Ishikawa (cell line): ENCODE data around the gene HDGFL2.

Experiments
- CEBPB ChIP-seq: IDR thresholded peaks from 2 replicates; pipeline ENCODE4 v1.6.1; 2012
- CREB1 ChIP-seq: IDR thresholded peaks from 2 replicates; pipeline ENCODE4 v1.6.1; 2012; ENCODE audit warnings: low read depth
- EP300 ChIP-seq: IDR thresholded peaks from 2 replicates; pipeline ENCODE4 v1.6.1; 2012; ENCODE audit warnings: borderline replicate concordance
- FOXM1 ChIP-seq: IDR thresholded peaks from 2 replicates; pipeline ENCODE4 v1.6.1; 2012; ENCODE audit warnings: low read depth, borderline replicate concordance
- RAD21 ChIP-seq: IDR thresholded peaks from 2 replicates; pipeline ENCODE4 v1.6.1; 2012; ENCODE audit warnings: low read depth
- TAF1 ChIP-seq: IDR thresholded peaks from 2 replicates; pipeline ENCODE4 v1.6.1; 2012; ENCODE audit warnings: low read depth, mild to moderate bottlenecking
- TCF12 ChIP-seq: IDR thresholded peaks from 2 replicates; pipeline ENCODE4 v1.6.1; 2012; ENCODE audit warnings: low read depth
- TEAD4 ChIP-seq: IDR thresholded peaks from 2 replicates; pipeline ENCODE4 v1.6.1; 2012
- YY1 ChIP-seq: IDR thresholded peaks from 2 replicates; pipeline ENCODE4 v1.6.1; 2012; ENCODE audit warnings: low read depth
- ZBTB7A ChIP-seq: IDR thresholded peaks from 2 replicates; pipeline ENCODE4 v1.6.1; 2012; ENCODE audit warnings: low read depth
- TF ChIP-seq, protein P1 (sequence below): IDR thresholded peaks from 2 replicates; pipeline ENCODE4 v1.6.1; 2012
- TF ChIP-seq, protein P2 (sequence below): IDR thresholded peaks from 2 replicates; pipeline ENCODE4 v1.6.1; 2012; ENCODE audit warnings: low read depth, mild to moderate bottlenecking
- TF ChIP-seq, protein P3 (sequence below): IDR thresholded peaks from 2 replicates; pipeline ENCODE4 v1.6.1; 2012

DNA sequence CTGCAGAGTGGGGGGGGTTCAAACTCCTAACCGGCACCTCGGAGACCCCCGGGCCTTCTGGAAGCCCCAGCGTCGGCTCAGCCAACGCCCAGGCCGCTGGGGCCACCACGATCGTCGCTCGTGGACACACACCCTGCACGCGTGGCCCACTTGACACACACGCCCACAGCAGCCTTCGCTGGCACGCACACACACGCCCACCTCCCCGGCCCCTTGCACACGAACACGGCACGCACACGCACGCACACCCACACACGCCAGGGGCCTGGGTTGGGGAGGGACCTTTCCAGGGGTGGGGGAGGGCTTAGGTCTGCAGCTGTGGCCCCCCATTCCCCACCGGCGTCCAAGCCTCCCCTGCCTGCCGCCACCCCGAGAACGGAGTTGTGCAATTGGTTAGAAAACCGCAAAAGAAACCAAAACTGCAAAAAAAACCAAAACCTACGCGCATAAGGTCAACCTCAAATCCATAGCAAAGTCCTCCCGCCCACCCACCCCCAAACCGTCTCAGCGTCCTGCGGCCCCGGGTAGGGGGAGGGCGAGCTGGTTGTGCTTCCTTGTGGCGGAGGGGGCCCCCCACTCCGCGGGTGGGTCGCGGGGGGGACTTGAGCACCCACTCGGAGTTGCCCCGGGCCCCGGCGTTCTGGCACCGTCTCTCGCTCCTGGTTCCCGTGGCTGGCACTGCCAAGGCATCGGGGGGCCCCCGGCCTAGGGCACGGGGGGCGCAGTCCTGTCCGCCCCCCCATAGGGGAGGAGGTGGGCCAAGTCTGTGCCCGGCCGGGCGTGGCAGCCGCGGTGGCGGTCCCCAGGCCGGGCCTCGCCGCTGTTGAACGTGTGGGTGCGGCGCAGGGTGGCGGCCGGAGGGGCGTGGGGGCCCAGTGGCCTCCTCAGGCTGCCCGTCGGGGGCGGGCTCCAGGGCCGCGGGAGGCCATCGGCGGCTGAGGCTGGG lies 71.1 kb downstream of the HDGFL2 start:
- TF ChIP-seq RAD21 (no peak), ZBTB7A (no peak), YY1 (no peak), TEAD4 (no peak), TAF1 (no peak), FOXM1 (no peak), EP300 (no peak), CEBPB (no peak), TCF12 (no peak), CREB1 (no peak)
- TF ChIP-seq, protein P1, sequence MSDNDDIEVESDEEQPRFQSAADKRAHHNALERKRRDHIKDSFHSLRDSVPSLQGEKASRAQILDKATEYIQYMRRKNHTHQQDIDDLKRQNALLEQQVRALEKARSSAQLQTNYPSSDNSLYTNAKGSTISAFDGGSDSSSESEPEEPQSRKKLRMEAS: no peak
- TF ChIP-seq, protein P2, sequence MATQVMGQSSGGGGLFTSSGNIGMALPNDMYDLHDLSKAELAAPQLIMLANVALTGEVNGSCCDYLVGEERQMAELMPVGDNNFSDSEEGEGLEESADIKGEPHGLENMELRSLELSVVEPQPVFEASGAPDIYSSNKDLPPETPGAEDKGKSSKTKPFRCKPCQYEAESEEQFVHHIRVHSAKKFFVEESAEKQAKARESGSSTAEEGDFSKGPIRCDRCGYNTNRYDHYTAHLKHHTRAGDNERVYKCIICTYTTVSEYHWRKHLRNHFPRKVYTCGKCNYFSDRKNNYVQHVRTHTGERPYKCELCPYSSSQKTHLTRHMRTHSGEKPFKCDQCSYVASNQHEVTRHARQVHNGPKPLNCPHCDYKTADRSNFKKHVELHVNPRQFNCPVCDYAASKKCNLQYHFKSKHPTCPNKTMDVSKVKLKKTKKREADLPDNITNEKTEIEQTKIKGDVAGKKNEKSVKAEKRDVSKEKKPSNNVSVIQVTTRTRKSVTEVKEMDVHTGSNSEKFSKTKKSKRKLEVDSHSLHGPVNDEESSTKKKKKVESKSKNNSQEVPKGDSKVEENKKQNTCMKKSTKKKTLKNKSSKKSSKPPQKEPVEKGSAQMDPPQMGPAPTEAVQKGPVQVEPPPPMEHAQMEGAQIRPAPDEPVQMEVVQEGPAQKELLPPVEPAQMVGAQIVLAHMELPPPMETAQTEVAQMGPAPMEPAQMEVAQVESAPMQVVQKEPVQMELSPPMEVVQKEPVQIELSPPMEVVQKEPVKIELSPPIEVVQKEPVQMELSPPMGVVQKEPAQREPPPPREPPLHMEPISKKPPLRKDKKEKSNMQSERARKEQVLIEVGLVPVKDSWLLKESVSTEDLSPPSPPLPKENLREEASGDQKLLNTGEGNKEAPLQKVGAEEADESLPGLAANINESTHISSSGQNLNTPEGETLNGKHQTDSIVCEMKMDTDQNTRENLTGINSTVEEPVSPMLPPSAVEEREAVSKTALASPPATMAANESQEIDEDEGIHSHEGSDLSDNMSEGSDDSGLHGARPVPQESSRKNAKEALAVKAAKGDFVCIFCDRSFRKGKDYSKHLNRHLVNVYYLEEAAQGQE: no peak
- TF ChIP-seq, protein P3, sequence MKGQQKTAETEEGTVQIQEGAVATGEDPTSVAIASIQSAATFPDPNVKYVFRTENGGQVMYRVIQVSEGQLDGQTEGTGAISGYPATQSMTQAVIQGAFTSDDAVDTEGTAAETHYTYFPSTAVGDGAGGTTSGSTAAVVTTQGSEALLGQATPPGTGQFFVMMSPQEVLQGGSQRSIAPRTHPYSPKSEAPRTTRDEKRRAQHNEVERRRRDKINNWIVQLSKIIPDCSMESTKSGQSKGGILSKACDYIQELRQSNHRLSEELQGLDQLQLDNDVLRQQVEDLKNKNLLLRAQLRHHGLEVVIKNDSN: no peak
